HepG2 (cell line): Measurements from ENCODE around the gene RINL. TPM values are rescaled to one million over a fixed set of nuclear protein-coding genes. Genes with fewer than 3 reads are reported as not detected.

Source experiments
- ATAC-seq: fragments of 200-7000 bp; cut with Tn5 transposase; 3 replicates; pipeline ENCODE4 v1.9.1; 2020; ENCODE audit warnings: mild to moderate bottlenecking, moderate library complexity
- BruUV-seq: library from RNA; stranded (reverse); fragments of 400-500 nt; replicated peaks from 2 replicates; lab custom pipeline; 2021; lab: Mats Ljungman, UMichigan
- CTCF ChIA-PET: fragments of 300-600 bp; formaldehyde crosslinking; extraction: SDS; loops from one replicate; lab custom pipeline; 2021; ENCODE audit warnings: low total read pairs, inconsistent platforms, low intra/inter-chr PET ratio; lab: Yijun Ruan, JAX
- POLR2A ChIA-PET: fragments of 350-600 bp; sonication (Branson Sonifier 250); formaldehyde crosslinking; loops from one replicate; lab custom pipeline; 2020; ENCODE audit warnings: antibody characterized with exemption, inconsistent platforms; lab: Yijun Ruan, JAX
- DNase-seq: peaks from one replicate; pipeline ENCODE4 v3.0.0-alpha.2; 2015; ENCODE audit warnings: low spot score
- FAIRE-seq: peaks from 3 replicates; lab custom pipeline; 2011; peaks lifted over from hg19 to GRCh38; lab: Jason Lieb, UNC
- H2AFZ ChIP-seq: one replicate; pipeline ENCODE4 v1.6.1; 2011; ENCODE audit warnings: low read length, inconsistent platforms
- H3K27ac ChIP-seq: fragments of 300-600 bp; 3 replicates; pipeline ENCODE4 v1.8.0; 2011; ENCODE audit warnings: mixed run types, mild to moderate bottlenecking, mixed read lengths, low read length, inconsistent platforms; ENCODE audit not compliant: insufficient read depth; ENCODE audit errors: extremely low read length
- H3K27me3 ChIP-seq, 2 experiments: fragments of 200-600 bp in 1 of 2; 2 replicates in 1 of 2; 3 replicates in 1 of 2; pipeline versions ENCODE4 v1.6.0 to v1.8.0; 2011; ENCODE audit warnings: low read length in 2 of 2, mild to moderate bottlenecking in 2 of 2, moderate library complexity in 2 of 2, inconsistent platforms in 1 of 2; ENCODE audit not compliant: insufficient read depth in 2 of 2, control insufficient read depth in 1 of 2
- H3K36me3 ChIP-seq, 2 experiments: fragments of 200-600 bp in 1 of 2; replicated peaks in 1 of 2; 2 replicates in 1 of 2; 3 replicates in 1 of 2; pipeline versions ENCODE4 v1.5.1 to v1.8.0; 2011; ENCODE audit warnings: low read length in 2 of 2, inconsistent platforms in 1 of 2; ENCODE audit not compliant: insufficient read depth in 2 of 2, control insufficient read depth in 1 of 2
- H3K4me1 ChIP-seq: 2 replicates; pipeline ENCODE4 v1.5.1; 2012; ENCODE audit warnings: low read length, inconsistent platforms; ENCODE audit not compliant: insufficient read depth
- H3K4me2 ChIP-seq: 2 replicates; pipeline ENCODE4 v1.6.0; 2011; ENCODE audit warnings: low read depth, low read length, inconsistent platforms
- H3K4me3 ChIP-seq, 3 experiments: fragments of 200-600 bp in 1 of 3; sonication (generic), shearing (Covaris generic) in 1 of 3; replicated peaks in 1 of 3; 2 replicates each; pipeline ENCODE4 v1.5.1; 2011 to 2016; ENCODE audit warnings: low read length in 3 of 3, inconsistent platforms in 2 of 3, low read depth in 2 of 3, mild to moderate bottlenecking in 2 of 3, control low read depth in 1 of 3, mixed read lengths in 1 of 3; ENCODE audit not compliant: insufficient read depth in 1 of 3
- H3K79me2 ChIP-seq: one replicate; pipeline ENCODE4 v1.6.1; 2011; ENCODE audit warnings: low read length, inconsistent platforms; ENCODE audit not compliant: insufficient read depth
- H3K9ac ChIP-seq: 2 replicates; pipeline ENCODE4 v1.6.0; 2011; ENCODE audit warnings: mild to moderate bottlenecking, low read depth, low read length, inconsistent platforms; ENCODE audit not compliant: insufficient read depth
- H3K9me3 ChIP-seq: 2 replicates; pipeline ENCODE4 v1.5.1; 2012; ENCODE audit warnings: mild to moderate bottlenecking, low read length
- H4K20me1 ChIP-seq: 2 replicates; pipeline ENCODE4 v1.6.0; 2011; ENCODE audit warnings: inconsistent platforms, mild to moderate bottlenecking, low read length, moderate library complexity; ENCODE audit not compliant: insufficient read depth
- ARID2 ChIP-seq: sonication (generic); formaldehyde crosslinking; IDR thresholded peaks from 2 replicates; pipeline ENCODE4 v1.8.1; 2022; ENCODE audit warnings: mild to moderate bottlenecking, missing genetic modification reagents, borderline replicate concordance
- ATF1 ChIP-seq: IDR thresholded peaks from 2 replicates; pipeline ENCODE4 v1.6.1; 2016; ENCODE audit warnings: mild to moderate bottlenecking, control low read depth
- KDM5B ChIP-seq: sonication (generic); formaldehyde crosslinking; IDR thresholded peaks from 2 replicates; pipeline ENCODE4 v1.4.0; 2020; ENCODE audit warnings: missing genetic modification reagents, mild to moderate bottlenecking, borderline replicate concordance
- MYNN ChIP-seq: sonication (generic); formaldehyde crosslinking; IDR thresholded peaks from 2 replicates; pipeline ENCODE4 v1.4.0; 2020; ENCODE audit warnings: mild to moderate bottlenecking, low read depth, missing genetic modification reagents
- NFRKB ChIP-seq: fragments of 450-650 bp; IDR thresholded peaks from 2 replicates; pipeline ENCODE4 v1.6.1; 2017
- SETDB1 ChIP-seq: sonication (generic); formaldehyde crosslinking; IDR thresholded peaks from 2 replicates; pipeline ENCODE4 v1.5.1; 2020; ENCODE audit warnings: missing genetic modification reagents, mild to moderate bottlenecking, borderline replicate concordance
- TRIM24 ChIP-seq: sonication (generic); formaldehyde crosslinking; IDR thresholded peaks from 2 replicates; pipeline ENCODE4 v1.8.0; 2022; ENCODE audit warnings: mild to moderate bottlenecking, missing genetic modification reagents
- ZBTB21 ChIP-seq: sonication (generic); formaldehyde crosslinking; IDR thresholded peaks from 2 replicates; pipeline ENCODE4 v1.4.0; 2020; ENCODE audit warnings: missing genetic modification reagents
- ZBTB3 ChIP-seq: sonication (generic); formaldehyde crosslinking; IDR thresholded peaks from 2 replicates; pipeline ENCODE4 v1.4.0; 2020; ENCODE audit warnings: low read depth, mild to moderate bottlenecking, moderate library complexity, missing genetic modification reagents, borderline replicate concordance
- ZIK1 ChIP-seq: sonication (generic); formaldehyde crosslinking; IDR thresholded peaks from 2 replicates; pipeline ENCODE4 v1.5.0; 2020; ENCODE audit warnings: mild to moderate bottlenecking, low read depth, missing genetic modification reagents, borderline replicate concordance
- ZNF253 ChIP-seq: sonication (generic); formaldehyde crosslinking; IDR thresholded peaks from 2 replicates; pipeline ENCODE4 v1.8.0; 2022; ENCODE audit warnings: mild to moderate bottlenecking, missing genetic modification reagents, borderline replicate concordance
- ZNF333 ChIP-seq: sonication (generic); formaldehyde crosslinking; IDR thresholded peaks from 2 replicates; pipeline ENCODE4 v1.4.0; 2020; ENCODE audit warnings: mild to moderate bottlenecking, missing genetic modification reagents, borderline replicate concordance
- ZNF460 ChIP-seq: sonication (generic); formaldehyde crosslinking; IDR thresholded peaks from 2 replicates; pipeline ENCODE4 v1.5.1; 2020; ENCODE audit warnings: missing genetic modification reagents, mild to moderate bottlenecking, borderline replicate concordance
- ZNF484 ChIP-seq: sonication (generic); formaldehyde crosslinking; IDR thresholded peaks from 2 replicates; pipeline ENCODE4 v1.5.1; 2020; ENCODE audit warnings: mild to moderate bottlenecking, low read depth, missing genetic modification reagents, borderline replicate concordance
- ZNF674 ChIP-seq: sonication (generic); formaldehyde crosslinking; IDR thresholded peaks from 2 replicates; pipeline ENCODE4 v1.5.0; 2020; ENCODE audit warnings: low read depth, mild to moderate bottlenecking, missing genetic modification reagents
- ZNF772 ChIP-seq: sonication (generic); formaldehyde crosslinking; IDR thresholded peaks from 2 replicates; pipeline ENCODE4 v1.5.0; 2020; ENCODE audit warnings: mild to moderate bottlenecking, missing genetic modification reagents
- WGBS: methylation state at CpG from one replicate; pipeline ENCODE4 v1.1.6; 2017; ENCODE audit warnings: low lambda C conversion rate; 5-methylcytosine and 5-hydroxymethylcytosine counted together
- in situ Hi-C: cut with HindIII; loops from 2 replicates; pipeline ENCODE4 v1.10.0; 2017; ENCODE audit warnings: low pct_unique_long_range_greater_than_20kb; ENCODE audit not compliant: extremely low pct_ligation_motif_present
- intact Hi-C: fragments of 100-400 bp; cut with micrococcal nuclease; formaldehyde crosslinking; loops from one replicate; pipeline ENCODE4 v1.10.0; 2022; ENCODE audit not compliant: unreplicated experiment
- polyA plus RNA-seq, 8 experiments: library from polyadenylated mRNA; depleted of rRNA in 3 of 8; stranded (reverse) in 7 of 8; unstranded in 1 of 8; fragments of >200 nt; fragmentation: Illumina TruSeq in 4 of 8; extraction: Trizol in 4 of 8; gene quantifications; 2 replicates each; pipeline versions ENCODE4 v1.2.1 to v1.2.3, GENCODE V29; 2011 to 2016; ENCODE audit warnings: low read depth in 4 of 8, missing spikeins in 1 of 8, mixed read lengths in 1 of 8; ENCODE audit not compliant: insufficient read depth in 1 of 8
- total RNA-seq, 5 experiments: library from RNA; depleted of rRNA; stranded (reverse); fragments of >200 nt; fragmentation: Illumina TruSeq; extraction: Trizol; gene quantifications; 2 replicates each; pipeline ENCODE4 v1.2.3, GENCODE V29; 2016; ENCODE audit warnings: low read depth in 1 of 5
- TF ChIP-seq, protein P1 (sequence below): IDR thresholded peaks from 2 replicates; pipeline ENCODE4 v1.6.1; 2012; ENCODE audit warnings: low read depth, low read length, improper control_type of control experiment
- TF ChIP-seq, protein P2 (sequence below): sonication (generic); formaldehyde crosslinking; IDR thresholded peaks from 2 replicates; pipeline ENCODE4 v1.5.0; 2020; ENCODE audit warnings: mild to moderate bottlenecking, missing genetic modification reagents
- TF ChIP-seq, protein P3 (sequence below): fragments of 450-650 bp; IDR thresholded peaks from 2 replicates; pipeline ENCODE4 v1.6.1; 2016

The RINL gene
- total and polyA plus RNA-seq, 2 of the 13 experiments (the other 11 are each of a cell fraction or from before 2014, with no cell fraction given), result 11.4 to 18.0 TPM

DNA sequence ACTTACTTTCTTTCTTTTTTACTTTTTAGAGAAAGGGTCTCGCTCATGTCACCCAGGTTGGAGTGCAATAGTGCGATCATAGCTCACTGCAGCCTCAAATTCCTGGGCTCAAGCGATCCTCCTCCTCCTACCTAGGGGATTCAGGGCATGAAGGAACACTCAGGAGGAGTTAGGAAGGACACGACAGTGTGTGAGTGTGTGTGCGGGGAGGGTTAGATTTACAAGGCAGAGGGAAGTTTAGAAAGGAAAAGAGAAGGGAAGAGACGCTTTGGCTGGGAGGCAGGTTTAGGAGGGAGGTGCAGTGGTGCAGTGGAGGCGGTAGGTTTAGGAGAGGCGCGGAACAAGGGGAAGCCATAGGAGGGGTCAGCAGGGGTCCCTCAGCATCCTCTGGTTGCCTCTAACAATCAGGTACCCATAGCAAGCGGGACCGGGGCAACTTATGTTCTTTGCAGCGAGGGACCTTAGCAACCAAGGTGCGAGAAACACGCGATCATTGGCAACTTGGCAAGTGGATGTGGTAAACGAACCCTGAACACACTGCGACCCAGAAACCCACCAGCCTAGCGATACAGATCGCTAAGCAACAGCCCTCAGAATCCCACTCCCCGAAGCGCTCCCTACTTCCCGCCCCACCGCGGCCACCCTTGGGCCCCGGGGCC, 20.8 kb upstream of the RINL start:
- H3K9me3 ChIP-seq, result no peaks in the 10 kb centered on the region
- FAIRE-seq (no peak), DNase-seq (no peak), ATAC-seq (peak; percentile 3; the same call in 2 of the 3 replicates)
- H3K4me3 ChIP-seq, result peak overlapping the region; percentile 55 to 83 (median 76)
- in situ Hi-C loops, result no loop called here
- BruUV-seq, result no TSS peak
- peak overlapping the region; percentile 74 for H3K9ac ChIP-seq
- peak overlapping the region; percentile 94 for H3K4me2 ChIP-seq
- peak overlapping the region; percentile 27 for H3K27ac ChIP-seq
- no peaks in the 10 kb centered on the region for H4K20me1 ChIP-seq
- H3K27me3 ChIP-seq, result no peaks in the 10 kb centered on the region; a peak in 1 of 5 replicates
- WGBS, result 4% methylated on average over 12 of the region's 25 CpGs
- ChIA-PET POLR2A (no interaction called here), CTCF (no interaction called here)
- no peaks in the 10 kb centered on the region for H3K36me3 ChIP-seq
- H3K4me1 ChIP-seq, result peaks cover 27% of the 10 kb centered on the region
- H2AFZ ChIP-seq, result no peak overlapping the region
- H3K79me2 ChIP-seq, result peaks cover 1% of the 10 kb centered on the region
- intact Hi-C loops, result loop anchor here (2.0 kb wide), 1 partner anchor 48 kb away; no protein-coding TSS in a partner anchor
- TF ChIP-seq ATF1 (CRISPR knock-in tag) (no peak), KDM5B (CRISPR knock-in tag) (no peak), ZNF460 (CRISPR knock-in tag) (no peak), ZIK1 (CRISPR knock-in tag) (no peak), ZNF674 (CRISPR knock-in tag) (0 out of 2 replicates have a peak, but pooled peaks have one; percentile 38), ZNF333 (CRISPR knock-in tag) (no peak), ZNF484 (no peak), NFRKB (no peak), ARID2 (CRISPR knock-in tag) (no peak), MYNN (CRISPR knock-in tag) (no peak), SETDB1 (CRISPR knock-in tag) (no peak), ZNF253 (CRISPR knock-in tag) (no peak), ZBTB3 (CRISPR knock-in tag) (no peak), ZBTB21 (CRISPR knock-in tag) (no peak), TRIM24 (CRISPR knock-in tag) (no peak), ZNF772 (CRISPR knock-in tag) (0 out of 2 replicates have a peak, but pooled peaks have one; percentile 11)
- TF ChIP-seq, protein P1, sequence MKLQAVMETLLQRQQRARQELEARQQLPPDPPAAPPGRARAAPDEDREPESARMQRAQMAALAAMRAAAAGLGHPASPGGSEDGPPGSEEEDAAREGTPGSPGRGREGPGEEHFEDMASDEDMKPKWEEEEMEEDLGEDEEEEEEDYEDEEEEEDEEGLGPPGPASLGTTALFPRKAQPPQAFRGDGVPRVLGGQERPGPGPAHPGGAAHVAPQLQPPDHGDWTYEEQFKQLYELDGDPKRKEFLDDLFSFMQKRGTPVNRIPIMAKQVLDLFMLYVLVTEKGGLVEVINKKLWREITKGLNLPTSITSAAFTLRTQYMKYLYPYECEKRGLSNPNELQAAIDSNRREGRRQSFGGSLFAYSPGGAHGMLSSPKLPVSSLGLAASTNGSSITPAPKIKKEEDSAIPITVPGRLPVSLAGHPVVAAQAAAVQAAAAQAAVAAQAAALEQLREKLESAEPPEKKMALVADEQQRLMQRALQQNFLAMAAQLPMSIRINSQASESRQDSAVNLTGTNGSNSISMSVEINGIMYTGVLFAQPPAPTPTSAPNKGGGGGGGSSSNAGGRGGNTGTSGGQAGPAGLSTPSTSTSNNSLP, result no peak
- TF ChIP-seq, protein P2, sequence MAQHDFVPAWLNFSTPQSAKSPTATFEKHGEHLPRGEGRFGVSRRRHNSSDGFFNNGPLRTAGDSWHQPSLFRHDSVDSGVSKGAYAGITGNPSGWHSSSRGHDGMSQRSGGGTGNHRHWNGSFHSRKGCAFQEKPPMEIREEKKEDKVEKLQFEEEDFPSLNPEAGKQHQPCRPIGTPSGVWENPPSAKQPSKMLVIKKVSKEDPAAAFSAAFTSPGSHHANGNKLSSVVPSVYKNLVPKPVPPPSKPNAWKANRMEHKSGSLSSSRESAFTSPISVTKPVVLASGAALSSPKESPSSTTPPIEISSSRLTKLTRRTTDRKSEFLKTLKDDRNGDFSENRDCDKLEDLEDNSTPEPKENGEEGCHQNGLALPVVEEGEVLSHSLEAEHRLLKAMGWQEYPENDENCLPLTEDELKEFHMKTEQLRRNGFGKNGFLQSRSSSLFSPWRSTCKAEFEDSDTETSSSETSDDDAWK, result no peak
- TF ChIP-seq, protein P3, sequence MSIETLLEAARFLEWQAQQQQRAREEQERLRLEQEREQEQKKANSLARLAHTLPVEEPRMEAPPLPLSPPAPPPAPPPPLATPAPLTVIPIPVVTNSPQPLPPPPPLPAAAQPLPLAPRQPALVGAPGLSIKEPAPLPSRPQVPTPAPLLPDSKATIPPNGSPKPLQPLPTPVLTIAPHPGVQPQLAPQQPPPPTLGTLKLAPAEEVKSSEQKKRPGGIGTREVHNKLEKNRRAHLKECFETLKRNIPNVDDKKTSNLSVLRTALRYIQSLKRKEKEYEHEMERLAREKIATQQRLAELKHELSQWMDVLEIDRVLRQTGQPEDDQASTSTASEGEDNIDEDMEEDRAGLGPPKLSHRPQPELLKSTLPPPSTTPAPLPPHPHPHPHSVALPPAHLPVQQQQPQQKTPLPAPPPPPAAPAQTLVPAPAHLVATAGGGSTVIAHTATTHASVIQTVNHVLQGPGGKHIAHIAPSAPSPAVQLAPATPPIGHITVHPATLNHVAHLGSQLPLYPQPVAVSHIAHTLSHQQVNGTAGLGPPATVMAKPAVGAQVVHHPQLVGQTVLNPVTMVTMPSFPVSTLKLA, result no peak
